Measurements from ENCODE around the gene CYP2C18. TPM values are rescaled to one million over a fixed set of nuclear protein-coding genes. Genes with fewer than 3 reads are reported as not detected.

Gene CYP2C18
- total RNA-seq, 1 experiment from 2014 or later = 0.17 TPM

GRCh38 chr10:94735197-94735596 is 51.7 kb downstream of the CYP2C18 start (continued):
- TF ChIP-seq JUND (IDR thresholded peaks at IDR 0.05) = no peak

GRCh38 chr10:94738588-94738987 is 55.1 kb downstream of the CYP2C18 start:
- POLR2A ChIA-PET = no interaction called here
- TF ChIP-seq CTCF (IDR thresholded peaks at IDR 0.05 in 2 of 3, conservative IDR thresholded peaks at IDR 0.05 in 1 of 3; ENCODE audit: borderline replicate concordance in 1 of 3, insufficient read depth in 1 of 3, low read depth in 2 of 3, low read length in 2 of 3) = no peak
- no peak for TF ChIP-seq YY1 (IDR thresholded peaks at IDR 0.05; ENCODE audit: extremely low read depth, insufficient replicate concordance, low read depth, low read length)
- no peak for TF ChIP-seq REST (IDR thresholded peaks at IDR 0.05; ENCODE audit: low read depth)
- TF ChIP-seq FOSL1 (IDR thresholded peaks at IDR 0.05; ENCODE audit: low read depth) = no peak
- no peak for TF ChIP-seq RAD21 (IDR thresholded peaks at IDR 0.05; ENCODE audit: low read depth)
- no peak for TF ChIP-seq POLR2A (IDR thresholded peaks at IDR 0.05; ENCODE audit: borderline replicate concordance, extremely low read depth, insufficient read depth, insufficient read length)
- TF ChIP-seq EGR1 (IDR thresholded peaks at IDR 0.05; ENCODE audit: low read depth) = no peak
- no peak for TF ChIP-seq CEBPB (IDR thresholded peaks at IDR 0.05; ENCODE audit: low read depth)
- no peak for TF ChIP-seq ZBTB33 (IDR thresholded peaks at IDR 0.05; ENCODE audit: extremely low read depth, insufficient replicate concordance, low read length)
- TF ChIP-seq ELF1 (IDR thresholded peaks at IDR 0.05; ENCODE audit: borderline replicate concordance, low read depth) = no peak
- Histone ChIP-seq H3K79me2 (ENCODE audit: insufficient read depth, low read length) (no peaks in the 10 kb centered on the region), H3K9me2 (ENCODE audit: insufficient read depth) (no peaks in the 10 kb centered on the region), H3K36me3 (ENCODE audit: control insufficient read depth in 1 of 2, insufficient read depth in 2 of 2, low read length in 2 of 2) (no peaks in the 10 kb centered on the region), H3K4me2 (ENCODE audit: low read length) (no peak overlapping the region), H2AFZ (ENCODE audit: low read depth, low read length, poor library complexity, severe bottlenecking) (no peak overlapping the region), H3K27ac (ENCODE audit: low read depth, low read length) (no peak overlapping the region), H3K27me3 (ENCODE audit: insufficient read depth, low read length) (no peaks in the 10 kb centered on the region), H3K4me1 (ENCODE audit: control insufficient read depth in 1 of 2, insufficient read depth in 2 of 2, low read length in 2 of 2) (no peaks in the 10 kb centered on the region), H3K4me3 (replicated peaks in 1 of 2; ENCODE audit: low read depth in 1 of 2, low read length in 2 of 2) (no peak overlapping the region), H4K20me1 (ENCODE audit: insufficient read depth) (no peaks in the 10 kb centered on the region), H3K9ac (ENCODE audit: low read length) (no peak overlapping the region), H3K9me3 (ENCODE audit: control insufficient read depth in 1 of 2, insufficient read depth in 1 of 2, low read depth in 1 of 2, low read length in 2 of 2) (no peaks in the 10 kb centered on the region)
- intact Hi-C loops (cut with micrococcal nuclease) = no loop called here
- DNase-seq (ENCODE audit: low read depth, low spot score) (no peak), ATAC-seq (no peak)
- CTCF ChIA-PET = no interaction called here
- RAD21 ChIA-PET (ENCODE audit: low non-redundant PET in 1 of 2, low total read pairs in 2 of 2, uncharacterized antibody in 2 of 2, unreplicated experiment in 2 of 2) = no interaction called here
- BruUV-seq (replicated peaks) = no TSS peak
